Liver (tissue), 3 donors: ENCODE measurements around the gene BTBD7.

Experiments used
- JUND ChIP-seq, 2 donors: IDR thresholded peaks; 2 replicates each; pipeline ENCODE4 v1.6.1; 2016; ENCODE audit warnings: antibody characterized with exemption in 2 of 2
- RAD21 ChIP-seq, 2 donors: IDR thresholded peaks; 2 replicates each; pipeline ENCODE4 v1.6.1; 2016; ENCODE audit warnings: antibody characterized with exemption in 2 of 2, mild to moderate bottlenecking in 2 of 2
- TAF1 ChIP-seq: conservative IDR thresholded peaks from 2 replicates; pipeline ENCODE4 v1.6.1; 2016; ENCODE audit warnings: antibody characterized with exemption, mild to moderate bottlenecking
- YY1 ChIP-seq: IDR thresholded peaks from 2 replicates; pipeline ENCODE4 v1.6.1; 2016; ENCODE audit warnings: antibody characterized with exemption, mild to moderate bottlenecking
- TF ChIP-seq, protein P1 (sequence below): fragments of 150-350 bp; IDR thresholded peaks from 2 replicates; pipeline ENCODE4 v1.5.1; 2017; ENCODE audit warnings: improper control_type of control experiment, low read depth, low read length; ENCODE audit not compliant: missing input control
- TF ChIP-seq, protein P2 (sequence below): IDR thresholded peaks from 2 replicates; pipeline ENCODE4 v1.6.1; 2016; ENCODE audit warnings: antibody characterized with exemption, mild to moderate bottlenecking
- TF ChIP-seq, protein P3 (sequence below): IDR thresholded peaks from 2 replicates; pipeline ENCODE4 v1.6.1; 2016; ENCODE audit warnings: antibody characterized with exemption
- TF ChIP-seq, protein P4 (sequence below): IDR thresholded peaks from 2 replicates; pipeline ENCODE4 v1.6.1; 2016; ENCODE audit warnings: antibody characterized with exemption
- donor health status: healthy.
- donor health status: healthy.

DNA sequence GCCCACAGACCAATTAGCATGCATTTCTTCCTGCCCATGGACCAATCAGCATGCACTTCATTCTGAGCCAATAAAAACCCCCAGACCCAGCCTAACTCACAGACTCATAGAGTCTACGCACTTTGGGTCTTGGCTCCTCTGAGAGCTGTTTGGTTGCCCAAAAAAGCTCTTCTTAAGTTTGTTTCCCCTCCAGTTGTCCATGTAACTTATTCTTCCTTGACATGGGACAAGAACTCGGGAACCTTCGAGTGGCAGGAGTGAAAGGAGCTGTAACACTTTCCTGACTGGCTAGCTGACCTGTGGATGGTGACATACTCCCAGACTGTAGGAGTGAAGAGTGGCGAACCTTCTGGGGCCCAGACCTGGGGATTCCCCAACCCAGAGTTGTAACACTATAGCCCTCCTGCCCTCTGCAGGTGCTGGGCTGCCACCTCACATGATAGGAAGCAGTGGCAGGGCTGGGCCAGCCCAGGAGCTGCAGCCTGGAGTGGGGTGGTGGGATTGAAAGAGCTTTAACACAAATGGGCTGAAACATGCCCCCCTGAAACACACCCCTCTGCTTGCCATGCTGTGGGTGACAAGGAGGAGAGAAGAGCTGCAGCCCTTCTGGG is 4.4 kb upstream of the BTBD7 start:
- TF ChIP-seq, protein P1, sequence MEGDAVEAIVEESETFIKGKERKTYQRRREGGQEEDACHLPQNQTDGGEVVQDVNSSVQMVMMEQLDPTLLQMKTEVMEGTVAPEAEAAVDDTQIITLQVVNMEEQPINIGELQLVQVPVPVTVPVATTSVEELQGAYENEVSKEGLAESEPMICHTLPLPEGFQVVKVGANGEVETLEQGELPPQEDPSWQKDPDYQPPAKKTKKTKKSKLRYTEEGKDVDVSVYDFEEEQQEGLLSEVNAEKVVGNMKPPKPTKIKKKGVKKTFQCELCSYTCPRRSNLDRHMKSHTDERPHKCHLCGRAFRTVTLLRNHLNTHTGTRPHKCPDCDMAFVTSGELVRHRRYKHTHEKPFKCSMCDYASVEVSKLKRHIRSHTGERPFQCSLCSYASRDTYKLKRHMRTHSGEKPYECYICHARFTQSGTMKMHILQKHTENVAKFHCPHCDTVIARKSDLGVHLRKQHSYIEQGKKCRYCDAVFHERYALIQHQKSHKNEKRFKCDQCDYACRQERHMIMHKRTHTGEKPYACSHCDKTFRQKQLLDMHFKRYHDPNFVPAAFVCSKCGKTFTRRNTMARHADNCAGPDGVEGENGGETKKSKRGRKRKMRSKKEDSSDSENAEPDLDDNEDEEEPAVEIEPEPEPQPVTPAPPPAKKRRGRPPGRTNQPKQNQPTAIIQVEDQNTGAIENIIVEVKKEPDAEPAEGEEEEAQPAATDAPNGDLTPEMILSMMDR = no peak
- TF ChIP-seq, protein P2, sequence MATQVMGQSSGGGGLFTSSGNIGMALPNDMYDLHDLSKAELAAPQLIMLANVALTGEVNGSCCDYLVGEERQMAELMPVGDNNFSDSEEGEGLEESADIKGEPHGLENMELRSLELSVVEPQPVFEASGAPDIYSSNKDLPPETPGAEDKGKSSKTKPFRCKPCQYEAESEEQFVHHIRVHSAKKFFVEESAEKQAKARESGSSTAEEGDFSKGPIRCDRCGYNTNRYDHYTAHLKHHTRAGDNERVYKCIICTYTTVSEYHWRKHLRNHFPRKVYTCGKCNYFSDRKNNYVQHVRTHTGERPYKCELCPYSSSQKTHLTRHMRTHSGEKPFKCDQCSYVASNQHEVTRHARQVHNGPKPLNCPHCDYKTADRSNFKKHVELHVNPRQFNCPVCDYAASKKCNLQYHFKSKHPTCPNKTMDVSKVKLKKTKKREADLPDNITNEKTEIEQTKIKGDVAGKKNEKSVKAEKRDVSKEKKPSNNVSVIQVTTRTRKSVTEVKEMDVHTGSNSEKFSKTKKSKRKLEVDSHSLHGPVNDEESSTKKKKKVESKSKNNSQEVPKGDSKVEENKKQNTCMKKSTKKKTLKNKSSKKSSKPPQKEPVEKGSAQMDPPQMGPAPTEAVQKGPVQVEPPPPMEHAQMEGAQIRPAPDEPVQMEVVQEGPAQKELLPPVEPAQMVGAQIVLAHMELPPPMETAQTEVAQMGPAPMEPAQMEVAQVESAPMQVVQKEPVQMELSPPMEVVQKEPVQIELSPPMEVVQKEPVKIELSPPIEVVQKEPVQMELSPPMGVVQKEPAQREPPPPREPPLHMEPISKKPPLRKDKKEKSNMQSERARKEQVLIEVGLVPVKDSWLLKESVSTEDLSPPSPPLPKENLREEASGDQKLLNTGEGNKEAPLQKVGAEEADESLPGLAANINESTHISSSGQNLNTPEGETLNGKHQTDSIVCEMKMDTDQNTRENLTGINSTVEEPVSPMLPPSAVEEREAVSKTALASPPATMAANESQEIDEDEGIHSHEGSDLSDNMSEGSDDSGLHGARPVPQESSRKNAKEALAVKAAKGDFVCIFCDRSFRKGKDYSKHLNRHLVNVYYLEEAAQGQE = no peak
- TF ChIP-seq TAF1 (no peak), RAD21 (IDR thresholded peaks at IDR 0.05) (no peak), YY1 (no peak), JUND (IDR thresholded peaks at IDR 0.05) (no peak)
- TF ChIP-seq, protein P3, sequence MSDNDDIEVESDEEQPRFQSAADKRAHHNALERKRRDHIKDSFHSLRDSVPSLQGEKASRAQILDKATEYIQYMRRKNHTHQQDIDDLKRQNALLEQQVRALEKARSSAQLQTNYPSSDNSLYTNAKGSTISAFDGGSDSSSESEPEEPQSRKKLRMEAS = no peak
- TF ChIP-seq, protein P4, sequence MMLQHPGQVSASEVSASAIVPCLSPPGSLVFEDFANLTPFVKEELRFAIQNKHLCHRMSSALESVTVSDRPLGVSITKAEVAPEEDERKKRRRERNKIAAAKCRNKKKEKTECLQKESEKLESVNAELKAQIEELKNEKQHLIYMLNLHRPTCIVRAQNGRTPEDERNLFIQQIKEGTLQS = no peak
